Measurements from ENCODE around the gene CLEC16A. TPM values are rescaled to one million over a fixed set of nuclear protein-coding genes. Genes with fewer than 3 reads are reported as not detected.
"Not testable (repeated sequence)": the region's sequence is repeated elsewhere in the genome, so short reads cannot be mapped to it uniquely, and the experiment has no call there.

The CLEC16A gene
- total RNA-seq, 2 experiments from 2014 or later, result 18.4 to 20.1 TPM

DNA sequence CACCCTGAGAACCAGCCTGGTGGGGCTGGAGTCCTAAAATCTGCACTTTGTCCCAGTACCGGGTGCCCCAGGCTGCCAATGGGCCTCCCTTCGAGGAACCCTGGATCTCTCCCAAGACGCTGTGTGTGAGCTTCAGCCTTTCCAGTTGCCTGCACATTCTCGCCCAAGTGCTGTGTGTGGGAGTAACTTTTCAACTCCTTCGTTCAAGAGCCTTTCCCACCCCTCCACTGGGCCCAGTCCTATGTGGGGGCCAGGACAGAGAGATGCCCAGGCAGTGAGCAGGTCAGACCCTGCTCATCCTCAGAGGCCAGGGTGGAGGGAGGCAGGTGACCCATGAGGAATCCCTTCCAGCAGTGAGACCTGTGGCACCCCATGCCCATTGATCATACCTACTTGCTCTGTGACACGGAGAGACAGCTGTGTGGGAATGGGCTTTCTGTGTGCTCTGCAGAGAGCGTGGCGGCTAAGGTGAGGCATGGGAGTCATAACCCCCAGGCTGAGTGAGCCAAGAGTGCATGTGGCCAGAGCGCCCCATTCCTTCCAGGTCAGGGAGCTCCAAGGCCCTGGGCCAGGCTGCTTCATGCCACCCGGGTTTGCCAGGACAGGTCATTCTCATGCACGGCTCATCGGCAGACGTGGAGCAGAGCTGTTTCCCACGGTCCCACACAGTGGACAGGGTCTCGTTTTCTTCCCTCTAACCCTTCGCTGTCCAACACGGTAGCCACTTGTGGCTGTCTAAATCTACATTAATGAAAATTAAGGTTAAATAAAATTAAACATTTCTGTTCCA is 154.4 kb downstream of the CLEC16A start:
- no peaks in the 10 kb centered on the region for H3K9me3 Mint-ChIP-seq
- peaks cover 2% of the 10 kb centered on the region for H3K36me3 Mint-ChIP-seq (ENCODE audit: low read depth)
- no peak overlapping the region for H3K27ac Mint-ChIP-seq
- CTCF ChIA-PET, result no interaction called here
- H3K4me3 Mint-ChIP-seq, result no peak overlapping the region
- H3K27me3 Mint-ChIP-seq (ENCODE audit: low read depth), result no peaks in the 10 kb centered on the region
- DNase-seq, result no peak
- intact Hi-C loops (cut with micrococcal nuclease), result loop anchor here (10.0 kb wide), 2 partner anchors 354 to 486 kb away; partner anchors contain the start of genes LITAF and NUBP1
- H3K4me1 Mint-ChIP-seq (ENCODE audit: low read depth), result peaks cover 55% of the 10 kb centered on the region

GRCh38 chr16:11099672-11100205 is 155.4 kb downstream of the CLEC16A start:
- H3K9me3 Mint-ChIP-seq, result no peaks in the 10 kb centered on the region
- H3K4me1 Mint-ChIP-seq (ENCODE audit: low read depth), result peaks cover 52% of the 10 kb centered on the region
- H3K36me3 Mint-ChIP-seq (ENCODE audit: low read depth), result peaks cover 2% of the 10 kb centered on the region
- intact Hi-C loops (cut with micrococcal nuclease), result loop anchor here (10.0 kb wide), 2 partner anchors 355 to 485 kb away; partner anchors contain the start of genes LITAF and NUBP1
- H3K27me3 Mint-ChIP-seq (ENCODE audit: low read depth), result no peaks in the 10 kb centered on the region
- no peak overlapping the region for H3K4me3 Mint-ChIP-seq
- no peak overlapping the region for H3K27ac Mint-ChIP-seq
- CTCF ChIA-PET, result interaction anchor here (1.1 kb wide), 1 partner anchor 116 kb away, joined by 3 read pairs; no protein-coding TSS in a partner anchor
- DNase-seq, result no peak

- no peaks in the 10 kb centered on the region for H3K9me3 Mint-ChIP-seq
- no peak overlapping the region for H3K4me3 Mint-ChIP-seq
- CTCF ChIA-PET, result interaction anchor here (0.6 to 1.9 kb wide), 4 partner anchors 117 to 217 kb away, joined by 3 to 5 read pairs (median 3); partner anchors contain the start of gene SOCS1
- H3K27me3 Mint-ChIP-seq (ENCODE audit: low read depth), result no peaks in the 10 kb centered on the region
- peaks cover 52% of the 10 kb centered on the region for H3K4me1 Mint-ChIP-seq (ENCODE audit: low read depth)
- H3K27ac Mint-ChIP-seq, result peak overlapping the region; percentile 38
- peak; percentile 60 for DNase-seq
- H3K36me3 Mint-ChIP-seq (ENCODE audit: low read depth), result peaks cover under 1% of the 10 kb centered on the region
- intact Hi-C loops (cut with micrococcal nuclease), result no loop called here
Measured at GRCh38 chr16:11100239-11100750, 155.9 kb downstream of the CLEC16A start.

DNA sequence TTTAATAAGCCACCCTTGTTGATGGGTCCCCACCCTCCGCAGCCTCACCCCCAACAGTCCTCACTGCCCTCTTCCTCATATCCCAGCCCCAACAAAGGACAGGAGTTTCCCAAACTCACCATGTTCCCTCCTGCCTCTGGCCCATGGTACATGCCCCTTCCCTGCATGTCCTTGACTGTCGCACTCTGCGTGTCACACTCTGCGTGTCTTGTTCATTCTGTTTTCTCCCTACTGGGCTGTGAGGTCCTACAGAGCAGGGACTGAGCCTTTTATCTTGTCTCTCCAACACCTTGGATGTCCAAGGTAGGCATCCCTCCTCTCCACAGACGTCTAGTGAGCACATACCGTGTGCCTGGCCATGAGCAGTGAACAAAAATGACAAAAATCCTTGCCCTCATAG is 156.9 kb downstream of the CLEC16A start:
- Mint-ChIP-seq H3K27me3 (ENCODE audit: low read depth) (no peaks in the 10 kb centered on the region), H3K4me3 (no peak overlapping the region), H3K36me3 (ENCODE audit: low read depth) (no peaks in the 10 kb centered on the region), H3K4me1 (ENCODE audit: low read depth) (peaks cover 57% of the 10 kb centered on the region), H3K27ac (no peak overlapping the region), H3K9me3 (no peaks in the 10 kb centered on the region)
- CTCF ChIA-PET, result interaction anchor here (1.0 to 1.9 kb wide), 3 partner anchors 14 to 155 kb away, joined by 3 to 5 read pairs (median 3); partner anchors contain the start of gene SOCS1
- no peak for DNase-seq
- intact Hi-C loops (cut with micrococcal nuclease), result no loop called here

DNA sequence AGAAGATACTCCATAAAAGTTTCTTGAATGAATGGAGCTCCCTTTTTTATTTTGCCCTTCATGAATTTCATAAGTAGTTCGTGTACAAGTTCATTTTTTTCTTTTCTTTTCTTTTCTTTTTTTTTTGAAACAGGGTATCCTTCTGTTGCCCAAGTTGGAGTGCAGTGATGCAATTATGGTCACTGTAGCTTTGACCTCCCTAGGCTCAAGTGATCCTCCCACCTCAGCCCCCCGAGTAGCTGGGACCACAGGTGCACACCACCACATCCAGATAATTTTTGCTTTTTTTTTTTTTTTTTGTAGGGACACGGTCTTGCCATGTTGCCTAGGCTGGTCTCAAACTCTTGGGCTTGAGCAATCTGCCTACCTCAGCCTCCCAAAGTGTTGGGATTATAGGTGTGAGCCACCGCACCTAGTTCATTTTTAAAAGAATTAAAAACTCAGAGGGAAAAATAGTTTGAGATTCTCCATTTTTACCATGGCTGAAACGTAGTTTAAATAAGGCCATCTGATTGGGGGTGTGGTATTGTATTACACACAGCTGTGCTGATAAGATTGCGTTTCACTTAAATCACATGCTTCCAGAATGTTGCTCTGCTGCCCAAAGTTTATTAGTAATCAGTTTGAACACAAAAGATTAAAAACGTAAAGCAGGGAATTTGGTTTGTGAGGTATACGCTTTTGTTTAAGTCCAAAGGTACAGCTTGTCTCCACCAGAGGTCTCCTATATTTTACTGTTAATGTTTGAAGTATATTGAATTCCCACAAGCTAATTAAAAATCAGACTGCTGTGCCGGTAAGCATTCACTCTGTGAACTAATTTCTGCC is 157.5 kb downstream of the CLEC16A start:
- no peaks in the 10 kb centered on the region for H3K9me3 Mint-ChIP-seq
- CTCF ChIA-PET, result interaction anchor here (0.7 to 1.9 kb wide), 4 partner anchors 12 to 154 kb away, joined by 3 to 5 read pairs (median 3); partner anchors contain the start of gene SOCS1
- intact Hi-C loops (cut with micrococcal nuclease), result no loop called here
- no peaks in the 10 kb centered on the region for H3K36me3 Mint-ChIP-seq (ENCODE audit: low read depth)
- DNase-seq, result no peak
- no peak overlapping the region for H3K27ac Mint-ChIP-seq
- no peaks in the 10 kb centered on the region for H3K27me3 Mint-ChIP-seq (ENCODE audit: low read depth)
- peaks cover 54% of the 10 kb centered on the region for H3K4me1 Mint-ChIP-seq (ENCODE audit: low read depth)
- no peak overlapping the region for H3K4me3 Mint-ChIP-seq

DNA sequence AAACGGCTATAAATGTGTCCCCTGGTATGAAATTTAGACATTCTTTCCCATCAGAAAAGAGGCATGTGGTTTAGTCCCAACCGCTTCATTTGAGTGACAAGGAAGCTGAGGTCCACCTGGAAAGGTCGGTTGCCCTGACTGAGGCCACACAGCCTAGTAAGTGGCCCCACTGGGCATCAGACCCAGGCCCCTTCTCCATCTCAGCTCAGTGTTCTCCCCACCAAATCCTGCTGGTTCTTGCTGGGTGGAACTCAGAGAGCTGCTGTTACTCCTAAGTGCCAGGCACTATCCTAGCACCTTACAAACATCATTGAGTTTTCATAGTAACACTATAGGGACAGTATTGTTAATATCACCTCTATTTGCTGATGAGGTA is 158.1 kb downstream of the CLEC16A start:
- Mint-ChIP-seq H3K4me3 (no peak overlapping the region), H3K27ac (no peak overlapping the region), H3K4me1 (ENCODE audit: low read depth) (peaks cover 50% of the 10 kb centered on the region), H3K36me3 (ENCODE audit: low read depth) (no peaks in the 10 kb centered on the region), H3K9me3 (no peaks in the 10 kb centered on the region), H3K27me3 (ENCODE audit: low read depth) (no peaks in the 10 kb centered on the region)
- intact Hi-C loops (cut with micrococcal nuclease), result no loop called here
- CTCF ChIA-PET, result interaction anchor here (0.7 to 1.9 kb wide), 3 partner anchors 11 to 154 kb away, joined by 3 to 5 read pairs (median 3); partner anchors contain the start of gene SOCS1
- DNase-seq, result no peak

GRCh38 chr16:11103301-11103700 is 158.9 kb downstream of the CLEC16A start:
- Mint-ChIP-seq H3K27ac (peak overlapping the region; percentile 56), H3K4me1 (ENCODE audit: low read depth) (peaks cover 48% of the 10 kb centered on the region)
- H3K36me3 Mint-ChIP-seq (ENCODE audit: low read depth); H3K27me3 Mint-ChIP-seq (ENCODE audit: low read depth); H3K9me3 Mint-ChIP-seq; DNase-seq; H3K4me3 Mint-ChIP-seq; CTCF ChIA-PET; intact Hi-C loops (cut with micrococcal nuclease): not testable (repeated sequence)

- no peak for DNase-seq
- CTCF ChIA-PET, result interaction anchor here (0.9 to 2.1 kb wide), 6 partner anchors 9 to 151 kb away, joined by 3 to 14 read pairs (median 8); partner anchors contain the start of gene SOCS1
- Mint-ChIP-seq H3K9me3 (no peaks in the 10 kb centered on the region), H3K36me3 (ENCODE audit: low read depth) (no peaks in the 10 kb centered on the region), H3K27ac (peak overlapping the region; percentile 84), H3K4me3 (no peak overlapping the region), H3K27me3 (ENCODE audit: low read depth) (no peaks in the 10 kb centered on the region), H3K4me1 (ENCODE audit: low read depth) (peaks cover 47% of the 10 kb centered on the region)
- intact Hi-C loops (cut with micrococcal nuclease), result loop anchor here (1.0 kb wide), 5 partner anchors 9 to 121 kb away; no protein-coding TSS in a partner anchor
Measured at GRCh38 chr16:11104168-11105037, 160.0 kb downstream of the CLEC16A start.

- Mint-ChIP-seq H3K36me3 (ENCODE audit: low read depth) (no peaks in the 10 kb centered on the region), H3K27me3 (ENCODE audit: low read depth) (no peaks in the 10 kb centered on the region), H3K27ac (peak overlapping the region; percentile 84), H3K9me3 (no peaks in the 10 kb centered on the region), H3K4me1 (ENCODE audit: low read depth) (peaks cover 41% of the 10 kb centered on the region), H3K4me3 (no peak overlapping the region)
- intact Hi-C loops (cut with micrococcal nuclease), result loop anchor here (1.0 kb wide), 5 partner anchors 9 to 120 kb away; no protein-coding TSS in a partner anchor
- CTCF ChIA-PET, result interaction anchor here (0.7 to 2.1 kb wide), 8 partner anchors 9 to 150 kb away, joined by 3 to 14 read pairs (median 6); partner anchors contain the start of gene SOCS1
- DNase-seq, result peak; percentile 74
Measured at GRCh38 chr16:11105038-11105903, 160.9 kb downstream of the CLEC16A start.

DNA sequence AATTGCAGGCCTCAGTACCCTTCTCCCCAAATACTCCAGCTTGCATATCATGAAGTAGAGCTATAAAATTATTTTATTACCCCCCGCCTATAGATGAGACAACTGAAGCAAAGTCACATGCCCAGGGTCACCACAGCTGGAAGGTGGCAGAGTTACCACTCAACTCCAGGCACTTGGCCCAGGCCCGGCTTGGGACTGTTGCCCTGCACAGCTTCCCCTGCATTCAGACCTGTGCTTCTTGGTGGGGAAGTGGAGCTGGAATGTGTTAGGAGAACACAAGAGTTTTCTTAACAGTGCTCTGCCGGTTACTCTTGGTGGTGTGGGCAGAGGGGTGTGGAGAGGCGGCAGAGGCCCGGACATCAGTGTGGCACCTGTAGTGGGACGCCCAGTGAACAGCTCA is 162.4 kb downstream of the CLEC16A start:
- Mint-ChIP-seq H3K27ac (no peak overlapping the region), H3K36me3 (ENCODE audit: low read depth) (peaks cover 7% of the 10 kb centered on the region)

More for the DNA sequence above, 162.4 kb downstream of the CLEC16A start:
- intact Hi-C loops (cut with micrococcal nuclease), result no loop called here
- Mint-ChIP-seq H3K4me3 (no peak overlapping the region), H3K27me3 (ENCODE audit: low read depth) (no peaks in the 10 kb centered on the region), H3K9me3 (peaks cover 3% of the 10 kb centered on the region), H3K4me1 (ENCODE audit: low read depth) (peaks cover 36% of the 10 kb centered on the region)
- CTCF ChIA-PET, result interaction anchor here (0.6 to 1.9 kb wide), 6 partner anchors 8 to 135 kb away, joined by 3 to 10 read pairs (median 3); no protein-coding TSS in a partner anchor
- DNase-seq, result no peak
